Nephron (organoid): ENCODE data around the gene ANXA2R.

Source experiments
- H3K27ac Mint-ChIP-seq, 3 experiments: 2 replicates each; pipeline ENCODE4 v1.8.0; 2020; ENCODE audit warnings: mixed read lengths in 3 of 3, mild to moderate bottlenecking in 2 of 3, moderate library complexity in 1 of 3
- H3K27me3 Mint-ChIP-seq: 2 replicates; pipeline ENCODE4 v1.8.0; 2021; ENCODE audit warnings: low read depth, mild to moderate bottlenecking, moderate library complexity, mixed read lengths
- H3K36me3 Mint-ChIP-seq: 2 replicates; pipeline ENCODE4 v1.8.0; 2020; ENCODE audit warnings: low read depth, mixed read lengths
- H3K4me1 Mint-ChIP-seq: 2 replicates; pipeline ENCODE4 v1.8.0; 2020; ENCODE audit warnings: mixed read lengths
- H3K4me3 Mint-ChIP-seq, 3 experiments: 2 replicates each; pipeline ENCODE4 v1.8.0; 2020; ENCODE audit warnings: mild to moderate bottlenecking in 3 of 3, mixed read lengths in 3 of 3, moderate library complexity in 2 of 3
- H3K9me3 Mint-ChIP-seq: 2 replicates; pipeline ENCODE4 v1.8.0; 2020; ENCODE audit warnings: mixed read lengths
- CTCF ChIP-seq, 3 experiments: fragments of 200-600 bp; sonication (generic); IDR thresholded peaks; one replicate each; pipeline ENCODE4 v1.5.0; 2021; ENCODE audit warnings: antibody characterized with exemption in 3 of 3; ENCODE audit not compliant: unreplicated experiment in 3 of 3

ANXA2R gene

GRCh38 chr5:42995360-42995751, 44.8 kb downstream of the ANXA2R start:
- Mint-ChIP-seq H3K27me3 (peaks cover 100% of the 10 kb centered on the region), H3K4me3 (peak overlapping the region; percentile 73 to 82 (median 81)), H3K36me3 (no peaks in the 10 kb centered on the region), H3K4me1 (peaks cover 17% of the 10 kb centered on the region), H3K9me3 (peaks cover 2% of the 10 kb centered on the region), H3K27ac (no peak overlapping the region)
- TF ChIP-seq CTCF (IDR thresholded peaks at IDR 0.05; ENCODE audit: unreplicated experiment in 3 of 3), result no peak

GRCh38 chr5:42994555-42995359, 45.4 kb downstream of the ANXA2R start:
- H3K36me3 Mint-ChIP-seq, result no peaks in the 10 kb centered on the region
- peaks cover 11% of the 10 kb centered on the region for H3K4me1 Mint-ChIP-seq
- TF ChIP-seq CTCF (IDR thresholded peaks at IDR 0.05; ENCODE audit: unreplicated experiment in 3 of 3), result peak; percentile 84 to 89 (median 86)
- H3K9me3 Mint-ChIP-seq, result peaks cover 7% of the 10 kb centered on the region
- H3K27me3 Mint-ChIP-seq, result peaks cover 100% of the 10 kb centered on the region
- H3K27ac Mint-ChIP-seq, result no peak overlapping the region
- peak overlapping the region; percentile 73 to 82 (median 81) for H3K4me3 Mint-ChIP-seq

GRCh38 chr5:42994246-42994554, 45.9 kb downstream of the ANXA2R start:
- peaks cover 10% of the 10 kb centered on the region for H3K9me3 Mint-ChIP-seq
- peak overlapping the region; percentile 73 to 82 (median 81) for H3K4me3 Mint-ChIP-seq
- H3K27ac Mint-ChIP-seq, result no peak overlapping the region
- peaks cover 11% of the 10 kb centered on the region for H3K4me1 Mint-ChIP-seq
- no peak for TF ChIP-seq CTCF (IDR thresholded peaks at IDR 0.05; ENCODE audit: unreplicated experiment in 3 of 3)
- H3K27me3 Mint-ChIP-seq, result peaks cover 100% of the 10 kb centered on the region
- no peaks in the 10 kb centered on the region for H3K36me3 Mint-ChIP-seq

- H3K27ac Mint-ChIP-seq, result no peak overlapping the region
- peak overlapping the region; percentile 67 to 73 (median 70) for H3K4me3 Mint-ChIP-seq
- no peak for TF ChIP-seq CTCF (IDR thresholded peaks at IDR 0.05; ENCODE audit: unreplicated experiment in 3 of 3)
Measured at GRCh38 chr5:42993516-42994245, 46.4 kb downstream of the ANXA2R start.

GRCh38 chr5:42992088-42992879, 47.8 kb downstream of the ANXA2R start:
- Mint-ChIP-seq H3K9me3 (peaks cover 20% of the 10 kb centered on the region), H3K4me3 (peak overlapping the region; percentile 89 to 92 (median 92)), H3K27me3 (peaks cover 100% of the 10 kb centered on the region), H3K36me3 (no peaks in the 10 kb centered on the region), H3K27ac (no peak overlapping the region), H3K4me1 (peaks cover 11% of the 10 kb centered on the region)
- no peak for TF ChIP-seq CTCF (IDR thresholded peaks at IDR 0.05; ENCODE audit: unreplicated experiment in 3 of 3)

More at GRCh38 chr5:42993516-42994245, 46.4 kb downstream of the ANXA2R start:
- Mint-ChIP-seq H3K4me1 (peaks cover 11% of the 10 kb centered on the region), H3K27me3 (peaks cover 100% of the 10 kb centered on the region), H3K9me3 (peaks cover 15% of the 10 kb centered on the region), H3K36me3 (no peaks in the 10 kb centered on the region)
